CD4-positive, alpha-beta T cell treated with Interleukin-17A for 1 hour (primary cell): ENCODE data around the gene PPP6R1.

Experiments used
- DNase-seq: peaks from one replicate; pipeline ENCODE4 v3.0.0-alpha.2; 2020

PPP6R1 gene, protein sequence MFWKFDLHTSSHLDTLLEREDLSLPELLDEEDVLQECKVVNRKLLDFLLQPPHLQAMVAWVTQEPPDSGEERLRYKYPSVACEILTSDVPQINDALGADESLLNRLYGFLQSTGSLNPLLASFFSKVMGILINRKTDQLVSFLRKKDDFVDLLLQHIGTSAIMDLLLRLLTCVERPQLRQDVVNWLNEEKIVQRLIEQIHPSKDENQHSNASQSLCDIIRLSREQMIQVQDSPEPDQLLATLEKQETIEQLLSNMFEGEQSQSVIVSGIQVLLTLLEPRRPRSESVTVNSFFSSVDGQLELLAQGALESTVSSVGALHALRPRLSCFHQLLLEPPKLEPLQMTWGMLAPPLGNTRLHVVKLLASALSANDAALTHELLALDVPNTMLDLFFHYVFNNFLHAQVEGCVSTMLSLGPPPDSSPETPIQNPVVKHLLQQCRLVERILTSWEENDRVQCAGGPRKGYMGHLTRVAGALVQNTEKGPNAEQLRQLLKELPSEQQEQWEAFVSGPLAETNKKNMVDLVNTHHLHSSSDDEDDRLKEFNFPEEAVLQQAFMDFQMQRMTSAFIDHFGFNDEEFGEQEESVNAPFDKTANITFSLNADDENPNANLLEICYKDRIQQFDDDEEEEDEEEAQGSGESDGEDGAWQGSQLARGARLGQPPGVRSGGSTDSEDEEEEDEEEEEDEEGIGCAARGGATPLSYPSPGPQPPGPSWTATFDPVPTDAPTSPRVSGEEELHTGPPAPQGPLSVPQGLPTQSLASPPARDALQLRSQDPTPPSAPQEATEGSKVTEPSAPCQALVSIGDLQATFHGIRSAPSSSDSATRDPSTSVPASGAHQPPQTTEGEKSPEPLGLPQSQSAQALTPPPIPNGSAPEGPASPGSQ

GRCh38 chr19:55258828-55259539 is at the start of gene PPP6R1:
Gene PPP6R1 (minus strand): TSS chr19:55259017. CDS start chr19:55247103, 11,914 bp downstream.
- peak; percentile 95 for DNase-seq

GRCh38 chr19:55308281-55308680 is 49.5 kb upstream of the PPP6R1 start:
- no peak for DNase-seq

GRCh38 chr19:55306712-55307111 is 47.9 kb upstream of the PPP6R1 start:
- DNase-seq = no peak

- no peak for DNase-seq
Observed at GRCh38 chr19:55305983-55306562, 47.3 kb upstream of the PPP6R1 start.

GRCh38 chr19:55305491-55305890 is 46.7 kb upstream of the PPP6R1 start:
- peak; percentile 69 for DNase-seq

- DNase-seq = no peak
Observed at GRCh38 chr19:55304980-55305379, 46.2 kb upstream of the PPP6R1 start.

DNA sequence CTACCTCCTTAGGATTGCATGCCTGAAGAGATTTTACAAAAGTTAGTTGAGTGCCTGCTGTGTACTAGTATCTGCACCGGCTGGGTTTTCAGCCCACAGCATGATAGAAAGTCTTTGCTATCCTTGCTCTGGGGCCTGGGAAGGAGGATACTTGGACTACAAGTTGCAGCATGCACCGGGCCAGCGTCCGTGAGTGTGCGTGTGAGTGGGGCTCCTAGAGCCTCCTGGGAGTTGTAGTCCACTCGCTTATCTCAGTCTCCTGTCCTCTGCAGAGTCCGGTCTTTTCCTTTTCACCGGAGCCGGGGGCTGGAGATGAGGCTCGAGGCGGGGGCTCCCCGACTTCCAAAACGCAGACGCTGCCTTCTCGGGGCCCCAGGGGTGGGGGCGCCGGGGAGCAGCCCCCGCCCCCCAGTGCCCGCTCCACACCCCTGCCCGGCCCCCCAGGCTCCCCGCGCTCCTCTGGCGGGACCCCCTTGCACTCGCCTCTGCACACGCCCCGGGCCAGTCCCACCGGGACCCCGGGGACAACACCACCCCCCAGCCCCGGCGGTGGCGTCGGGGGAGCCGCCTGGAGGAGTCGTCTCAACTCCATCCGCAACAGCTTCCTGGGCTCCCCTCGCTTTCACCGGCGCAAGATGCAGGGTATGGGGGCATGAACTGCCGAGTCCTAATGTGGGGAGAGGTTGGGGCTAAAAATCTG is 45.6 kb upstream of the PPP6R1 start:
- peak; percentile 30 for DNase-seq

DNA sequence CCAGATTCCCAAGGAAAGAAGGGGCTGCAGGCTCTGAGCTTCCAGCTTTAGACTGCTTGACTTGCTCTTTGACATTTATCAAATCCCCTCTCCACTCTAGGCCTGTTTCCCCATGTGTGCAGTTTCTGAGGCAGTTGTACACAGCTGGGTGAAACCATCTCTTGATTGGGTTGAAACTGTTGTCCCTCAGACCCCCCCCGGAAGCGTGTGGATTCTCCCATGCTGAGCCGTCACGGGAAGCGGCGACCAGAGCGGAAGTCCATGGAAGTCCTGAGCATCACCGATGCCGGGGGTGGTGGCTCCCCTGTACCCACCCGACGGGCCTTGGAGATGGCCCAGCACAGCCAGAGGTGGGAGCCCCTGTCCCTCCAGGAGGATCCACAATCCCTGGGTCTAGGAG is 44.7 kb upstream of the PPP6R1 start:
- no peak for DNase-seq

DNA sequence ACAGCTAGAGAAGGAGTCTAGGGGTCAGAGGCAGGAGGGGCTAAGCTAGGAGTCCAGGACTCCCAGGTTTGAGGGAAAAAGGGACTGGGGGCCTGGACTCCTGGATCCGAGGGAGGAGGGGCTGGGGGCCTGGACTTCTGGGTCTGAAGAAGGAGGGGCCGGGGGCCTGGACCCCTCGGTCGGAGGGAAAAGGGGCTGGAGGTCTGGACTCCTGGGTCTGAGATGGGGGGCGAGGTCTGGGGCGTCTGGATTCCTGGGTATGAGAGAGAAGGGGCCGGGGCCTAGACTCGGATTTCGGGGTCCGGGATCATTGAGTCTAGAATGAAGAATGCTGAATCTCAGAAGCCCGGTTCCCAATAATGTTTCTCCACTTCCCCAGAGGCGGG is 43.5 kb upstream of the PPP6R1 start:
- DNase-seq = no peak

DNA sequence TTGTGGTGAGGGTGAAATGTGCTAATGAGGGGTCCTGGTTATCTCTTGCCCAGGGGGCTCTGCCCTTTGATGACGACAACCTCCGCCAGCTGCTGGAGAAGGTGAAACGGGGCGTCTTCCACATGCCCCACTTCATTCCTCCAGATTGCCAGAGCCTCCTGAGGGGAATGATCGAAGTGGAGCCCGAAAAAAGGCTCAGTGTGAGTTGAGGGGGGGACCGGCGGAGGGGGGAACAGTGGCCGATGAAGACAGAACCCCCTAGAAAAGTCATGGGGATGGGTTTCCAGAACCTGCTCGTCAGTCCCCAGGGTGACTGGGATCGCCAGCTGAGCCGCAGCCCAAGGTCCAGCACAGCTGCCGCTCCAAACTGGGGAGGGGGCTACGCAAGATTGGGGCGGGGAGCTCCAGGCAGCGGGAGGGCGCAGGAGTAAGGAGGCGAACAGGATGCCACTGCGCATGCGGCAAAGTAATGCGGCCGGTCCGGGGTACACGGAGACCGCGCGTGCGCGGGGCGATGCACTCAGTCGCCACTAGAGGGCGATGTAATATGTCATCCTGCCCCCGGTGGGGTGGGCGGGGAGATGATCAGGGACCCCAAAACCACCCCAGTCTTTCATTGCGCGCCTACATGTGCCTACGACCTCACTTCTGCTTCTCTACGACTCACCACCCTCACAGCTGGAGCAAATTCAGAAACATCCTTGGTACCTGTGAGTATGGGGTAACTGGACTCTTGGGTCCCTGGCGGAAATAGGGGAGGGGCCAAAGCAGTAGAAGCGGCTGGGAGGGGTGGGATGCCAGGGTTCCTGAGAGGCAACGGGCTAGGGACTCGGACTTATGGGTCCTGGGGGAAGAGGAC is 42.9 kb upstream of the PPP6R1 start:
- peak; percentile 93 for DNase-seq

GRCh38 chr19:55300886-55301458 is 42.2 kb upstream of the PPP6R1 start:
- no peak for DNase-seq

- no peak for DNase-seq
Observed at GRCh38 chr19:55299991-55300390, 41.2 kb upstream of the PPP6R1 start.

- DNase-seq = no peak
Observed at GRCh38 chr19:55297267-55297666, 38.5 kb upstream of the PPP6R1 start.

- no peak for DNase-seq
Observed at GRCh38 chr19:55289117-55289796, 30.4 kb upstream of the PPP6R1 start.

DNA sequence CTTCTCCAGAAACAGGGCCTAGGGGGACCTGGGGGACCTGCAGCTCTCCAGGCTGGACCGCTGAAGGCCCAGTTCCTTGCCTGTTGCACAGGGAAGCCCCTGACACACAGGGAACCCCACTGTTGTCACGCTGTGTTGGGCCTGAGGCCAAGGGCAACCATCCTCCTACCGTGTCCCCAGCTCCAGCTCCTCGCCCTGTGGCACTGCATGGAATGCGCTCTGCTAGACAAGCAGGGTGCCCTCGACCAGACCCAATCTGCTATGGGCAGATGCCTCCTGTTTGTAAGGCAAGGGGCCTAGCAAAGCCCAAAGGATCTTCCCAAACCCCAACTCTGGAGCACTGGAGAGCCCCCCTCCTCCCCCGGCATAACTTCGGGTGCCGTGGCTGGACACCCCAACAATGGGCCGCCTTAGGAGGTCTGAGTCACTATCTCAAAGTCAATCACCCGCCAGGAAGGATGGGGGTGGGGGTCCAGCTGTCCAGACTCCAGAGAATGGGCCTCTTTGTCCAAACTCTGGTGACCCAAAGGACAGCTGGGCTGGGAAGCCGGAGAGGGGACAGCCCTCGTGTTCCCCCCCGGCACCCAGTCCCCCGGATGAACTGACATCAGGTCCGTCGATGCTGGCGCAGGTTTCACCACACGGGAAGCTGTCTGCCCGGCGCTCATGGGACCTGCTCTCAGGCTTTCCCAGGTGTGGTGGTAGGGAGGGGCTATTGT is 28.7 kb upstream of the PPP6R1 start:
- DNase-seq = no peak

GRCh38 chr19:55285229-55285890 is 26.5 kb upstream of the PPP6R1 start:
- DNase-seq = no peak

- DNase-seq = no peak
Observed at GRCh38 chr19:55284405-55285058, 25.7 kb upstream of the PPP6R1 start.
